Naive B cell (primary cell): ENCODE data around the gene ZDHHC7. TPM values are rescaled to one million over a fixed set of nuclear protein-coding genes. Genes with fewer than 3 reads are reported as not detected.

Experiments
- ATAC-seq, 2 donors: fragments of 150-1000 bp; cut with Tn5 transposase; 2 replicates each; pipeline ENCODE4 v1.10.0; 2021; ENCODE audit warnings: low read depth in 2 of 2, mild to moderate bottlenecking in 2 of 2, moderate library complexity in 2 of 2
- DNase-seq: peaks from one replicate; pipeline ENCODE4 v3.0.0; 2022
- H3K27ac Mint-ChIP-seq, 6 donors: one replicate each; pipeline ENCODE4 v1.8.0; 2020 to 2022; ENCODE audit warnings: mild to moderate bottlenecking in 6 of 6, mixed read lengths in 6 of 6, moderate library complexity in 5 of 6, inconsistent platforms in 2 of 6
- H3K27me3 Mint-ChIP-seq, 3 donors: one replicate each; pipeline ENCODE4 v1.8.0; 2021 to 2022; ENCODE audit warnings: mixed read lengths in 3 of 3, mild to moderate bottlenecking in 1 of 3
- H3K36me3 Mint-ChIP-seq, 2 donors: one replicate each; pipeline ENCODE4 v1.8.0; 2020 to 2022; ENCODE audit warnings: mixed read lengths in 2 of 2, inconsistent platforms in 1 of 2, mild to moderate bottlenecking in 1 of 2
- H3K4me1 Mint-ChIP-seq, 3 donors: one replicate each; pipeline ENCODE4 v1.8.0; 2020 to 2022; ENCODE audit warnings: mixed read lengths in 3 of 3, inconsistent platforms in 1 of 3, mild to moderate bottlenecking in 1 of 3, moderate library complexity in 1 of 3
- H3K4me3 Mint-ChIP-seq, 8 donors: one replicate each; pipeline ENCODE4 v1.8.0; 2020 to 2022; ENCODE audit warnings: mild to moderate bottlenecking in 8 of 8, mixed read lengths in 8 of 8, moderate library complexity in 8 of 8, inconsistent platforms in 2 of 8
- H3K9me3 Mint-ChIP-seq, 7 donors: one replicate each; pipeline ENCODE4 v1.8.0; 2020 to 2022; ENCODE audit warnings: mixed read lengths in 7 of 7, mild to moderate bottlenecking in 5 of 7, inconsistent platforms in 2 of 7, moderate library complexity in 1 of 7
- polyA plus RNA-seq, 6 donors: library from polyadenylated mRNA; unstranded; fragments of 300-500 nt; fragmentation: Illumina TruSeq; gene quantifications; one replicate each; pipeline ENCODE4 v1.2.3, GENCODE V29; 2021; ENCODE audit warnings: low read depth in 6 of 6

The ZDHHC7 gene
- polyA plus RNA-seq, 6 donors from 2014 or later = 29.5 to 41.4 (median 38.2) TPM

DNA sequence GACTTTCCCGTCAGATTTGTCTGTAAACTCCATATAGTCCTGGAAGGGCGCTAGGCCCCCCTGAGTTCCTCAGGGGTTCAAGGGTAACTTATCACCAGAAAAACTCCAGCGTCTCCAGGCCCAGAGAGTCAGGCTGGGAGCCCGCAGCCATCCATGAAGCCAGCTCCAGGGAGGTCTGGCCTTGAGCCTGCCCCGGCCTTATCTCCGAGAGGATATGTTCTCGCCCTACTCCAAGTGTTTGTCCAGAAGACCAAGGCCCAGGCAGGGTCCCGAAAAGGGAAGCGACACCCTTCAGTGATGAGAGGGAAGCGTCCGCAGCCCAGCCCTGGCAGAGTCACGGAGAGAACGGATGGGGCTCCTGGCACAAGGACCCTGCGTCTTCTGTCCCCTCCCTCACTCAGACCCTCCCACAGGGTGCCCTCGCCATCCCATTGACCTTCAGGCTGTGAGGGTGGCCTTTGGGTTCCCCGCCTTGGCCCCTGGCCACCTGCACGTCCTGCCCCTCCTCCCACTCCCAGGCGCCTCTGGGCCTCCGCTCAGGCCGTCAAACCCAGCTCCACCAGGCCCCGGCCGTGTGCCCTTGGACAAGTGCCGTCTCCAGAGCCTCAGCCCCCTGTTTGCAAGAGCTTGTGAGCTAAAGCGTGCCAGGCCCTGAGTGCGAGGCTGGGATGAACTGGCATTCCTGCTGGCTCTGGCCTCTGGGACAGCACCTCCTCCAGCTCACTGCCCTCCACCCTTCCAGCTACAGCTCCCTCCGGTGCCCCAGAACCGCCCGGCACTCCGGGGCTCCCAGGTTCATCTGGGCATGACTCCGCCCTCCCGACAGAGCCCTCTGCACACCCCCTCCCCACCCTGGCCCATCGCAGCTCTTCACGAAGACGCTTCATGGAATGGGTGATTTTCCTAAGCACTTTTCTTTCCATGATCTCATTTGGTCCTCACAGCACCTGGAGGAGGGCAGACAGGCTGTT, 83.4 kb downstream of the ZDHHC7 start:
- Mint-ChIP-seq H3K4me3 (no peak overlapping the region), H3K36me3 (no peaks in the 10 kb centered on the region), H3K27ac (no peak overlapping the region), H3K9me3 (peaks cover 0 to 5% (median 0%) of the 10 kb centered on the region in 7 donors), H3K4me1 (peaks cover 3 to 13% (median 5%) of the 10 kb centered on the region in 3 donors), H3K27me3 (peaks cover 0 to 16% (median 0%) of the 10 kb centered on the region in 3 donors)
- ATAC-seq (no peak), DNase-seq (no peak)

DNA sequence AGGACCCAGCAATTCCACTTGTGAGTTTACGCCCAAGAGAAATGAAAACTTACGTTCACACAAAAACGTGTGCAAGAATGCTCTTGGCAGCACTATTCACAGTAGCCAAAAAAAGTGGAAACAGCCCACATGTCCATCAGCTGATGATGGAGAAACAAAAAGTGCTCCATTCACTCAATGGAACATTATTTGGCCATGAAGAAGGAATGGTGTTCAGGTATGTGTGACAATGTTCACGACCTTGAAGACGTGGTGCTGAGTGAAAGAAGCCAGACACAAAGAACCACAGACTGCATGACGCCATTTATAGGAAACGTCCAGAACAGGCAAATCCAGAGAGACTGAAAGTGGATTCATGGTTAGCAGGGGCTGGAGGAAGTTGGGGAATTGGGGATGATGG, 84.9 kb downstream of the ZDHHC7 start:
- peaks cover 0 to 5% (median 0%) of the 10 kb centered on the region in 7 donors for H3K9me3 Mint-ChIP-seq
- peaks cover 0 to 8% (median 0%) of the 10 kb centered on the region in 3 donors for H3K27me3 Mint-ChIP-seq
- H3K4me1 Mint-ChIP-seq = peaks cover 0 to 13% (median 5%) of the 10 kb centered on the region in 3 donors
- ATAC-seq (no peak), DNase-seq (no peak)
- no peak overlapping the region for H3K4me3 Mint-ChIP-seq
- H3K36me3 Mint-ChIP-seq = no peaks in the 10 kb centered on the region
- H3K27ac Mint-ChIP-seq = no peak overlapping the region

DNA sequence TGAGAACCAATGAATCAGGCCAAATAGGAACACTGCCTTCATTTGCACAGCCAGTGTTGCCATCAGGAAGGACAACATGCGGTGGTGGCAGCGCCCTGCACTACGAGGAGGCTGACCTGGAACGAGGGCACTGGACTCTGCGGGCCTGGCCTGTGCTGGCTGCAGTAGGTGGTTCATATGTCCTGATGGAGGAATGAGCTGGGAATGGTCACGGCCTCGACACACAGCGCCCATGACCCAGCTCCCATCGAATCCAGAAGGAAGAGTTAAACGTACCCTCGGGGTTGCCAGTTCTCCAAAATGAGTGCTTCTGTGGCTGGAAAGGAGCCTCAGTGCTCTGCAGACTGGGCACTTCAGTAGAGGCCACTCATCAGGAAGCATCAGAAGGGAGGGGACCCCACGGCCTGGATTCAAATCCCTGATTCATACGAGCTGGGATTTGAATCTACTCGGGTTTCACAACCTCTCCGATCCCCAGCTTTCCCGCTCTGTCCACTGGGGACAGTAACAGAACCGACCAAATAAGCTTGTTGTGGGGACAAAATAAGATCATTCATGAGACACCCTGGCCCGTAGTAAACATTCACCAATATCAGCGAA, 85.5 kb downstream of the ZDHHC7 start:
- H3K4me3 Mint-ChIP-seq = no peak overlapping the region
- peaks cover 0 to 11% (median 5%) of the 10 kb centered on the region in 3 donors for H3K4me1 Mint-ChIP-seq
- H3K27me3 Mint-ChIP-seq = peaks cover under 1 to 11% (median 1%) of the 10 kb centered on the region in 3 donors
- H3K27ac Mint-ChIP-seq = no peak overlapping the region
- ATAC-seq = no peak
- no peak for DNase-seq
- no peaks in the 10 kb centered on the region for H3K9me3 Mint-ChIP-seq
- no peaks in the 10 kb centered on the region for H3K36me3 Mint-ChIP-seq

GRCh38 chr16:84925092-84925772, 86.1 kb downstream of the ZDHHC7 start:
- peaks cover 5 to 17% (median 6%) of the 10 kb centered on the region in 3 donors for H3K27me3 Mint-ChIP-seq
- DNase-seq (peak; percentile 49), ATAC-seq (peak in 1 of 2 donors; percentile 47)
- no peaks in the 10 kb centered on the region for H3K36me3 Mint-ChIP-seq
- no peaks in the 10 kb centered on the region for H3K9me3 Mint-ChIP-seq
- H3K27ac Mint-ChIP-seq = peak overlapping the region in 1 of 6 donors; percentile 9
- H3K4me3 Mint-ChIP-seq = no peak overlapping the region
- peaks cover 0 to 6% (median 5%) of the 10 kb centered on the region in 3 donors for H3K4me1 Mint-ChIP-seq

GRCh38 chr16:84924331-84925091, 86.8 kb downstream of the ZDHHC7 start:
- Mint-ChIP-seq H3K27ac (no peak overlapping the region), H3K27me3 (peaks cover 5 to 21% (median 6%) of the 10 kb centered on the region in 3 donors), H3K4me3 (no peak overlapping the region), H3K9me3 (no peaks in the 10 kb centered on the region), H3K4me1 (peaks cover 0 to 5% (median 3%) of the 10 kb centered on the region in 3 donors), H3K36me3 (no peaks in the 10 kb centered on the region)
- ATAC-seq = no peak
- no peak for DNase-seq

Other genes with a start within 250 kb of the ZDHHC7 start
- under 1 TPM in 3 of 6 donors, not detected in 3; 0.08 to 0.87 (median 0.32) TPM for gene CRISPLD2, start 191.6 kb downstream of the ZDHHC7 start, polyA plus RNA-seq
- 1 to 10 TPM in 5 of 6 donors, under 1 TPM in 1; 0.89 to 3.1 (median 1.3) TPM for gene KIAA0513, start 16.3 kb upstream of the ZDHHC7 start, polyA plus RNA-seq
- not detected for gene CIBAR2, start 100.9 kb upstream of the ZDHHC7 start, polyA plus RNA-seq